NCI-H2227 (cell line): ENCODE results near the gene PRKN.

Experiments used
- DNase-seq: peaks from one replicate; lab custom pipeline; 2025; ENCODE audit not compliant: unreplicated experiment; lab: John Stamatoyannopoulos, UW

Gene PRKN

GRCh38 chr6:162200945-162201690 is 526.4 kb downstream of the PRKN start:
- no peak for DNase-seq

GRCh38 chr6:162200041-162200440 is 527.5 kb downstream of the PRKN start:
- DNase-seq = no peak

- DNase-seq = no peak
Measured at GRCh38 chr6:162198925-162199324, 528.6 kb downstream of the PRKN start.

GRCh38 chr6:162198076-162198475 is 529.5 kb downstream of the PRKN start:
- no peak for DNase-seq

GRCh38 chr6:162195441-162195840 is 532.1 kb downstream of the PRKN start:
- DNase-seq = no peak

- no peak for DNase-seq
Measured at GRCh38 chr6:162190981-162191380, 536.6 kb downstream of the PRKN start.

GRCh38 chr6:162187168-162187935 is 540.2 kb downstream of the PRKN start:
- DNase-seq = no peak

GRCh38 chr6:162184465-162184864 is 543.1 kb downstream of the PRKN start:
- no peak for DNase-seq

GRCh38 chr6:162181741-162182401 is 545.7 kb downstream of the PRKN start:
- DNase-seq = no peak

- DNase-seq = no peak
Measured at GRCh38 chr6:162181111-162181510, 546.5 kb downstream of the PRKN start.

- DNase-seq = no peak
Measured at GRCh38 chr6:162179196-162179951, 548.2 kb downstream of the PRKN start.

GRCh38 chr6:162178666-162179065 is 548.9 kb downstream of the PRKN start:
- no peak for DNase-seq

GRCh38 chr6:162178266-162178665 is 549.3 kb downstream of the PRKN start:
- DNase-seq = no peak

- no peak for DNase-seq
Measured at GRCh38 chr6:162177746-162178145, 549.8 kb downstream of the PRKN start.

GRCh38 chr6:162173466-162173865 is 554.1 kb downstream of the PRKN start:
- DNase-seq = no peak

GRCh38 chr6:162165479-162165878 is 562.1 kb downstream of the PRKN start:
- no peak for DNase-seq

- no peak for DNase-seq
Measured at GRCh38 chr6:162157167-162157870, 570.2 kb downstream of the PRKN start.

- DNase-seq = no peak
Measured at GRCh38 chr6:162156146-162156545, 571.4 kb downstream of the PRKN start.

- no peak for DNase-seq
Measured at GRCh38 chr6:162154930-162155329, 572.6 kb downstream of the PRKN start.

- DNase-seq = no peak
Measured at GRCh38 chr6:162154001-162154400, 573.6 kb downstream of the PRKN start.

- no peak for DNase-seq
Measured at GRCh38 chr6:162153120-162153519, 574.4 kb downstream of the PRKN start.
